ENCODE measurements around the gene RBMS3. TPM values are rescaled to one million over a fixed set of nuclear protein-coding genes. Genes with fewer than 3 reads are reported as not detected.
"Not testable (repeated sequence)": the region's sequence is repeated elsewhere in the genome, so short reads cannot be mapped to it uniquely, and the experiment has no call there.

RBMS3 gene
- total and polyA plus RNA-seq, 9 donors = 11.6 to 79.2 (median 63.1) TPM

GRCh38 chr3:29319798-29320197 is 38.9 kb downstream of the RBMS3 start:
- no peak for DNase-seq
- Histone ChIP-seq H3K27ac (peak overlapping the region in 1 of 2 donors; percentile 1), H3K36me3 (no peaks in the 10 kb centered on the region), H3K9me3 (no peaks in the 10 kb centered on the region), H3K4me1 (ENCODE audit: insufficient read depth) (peaks cover 4% of the 10 kb centered on the region), H3K27me3 (no peaks in the 10 kb centered on the region), H3K4me3 (no peak overlapping the region)
- 8 to 22% (median 12%) methylated on average over 2 of the region's 2 CpGs for WGBS, 3 donors
- intact Hi-C loops (cut with DNase I) = no loop called here
- no peak for TF ChIP-seq CTCF (IDR thresholded peaks at IDR 0.05)
- no peak for TF ChIP-seq POLR2A (IDR thresholded peaks at IDR 0.05)
- TF ChIP-seq EP300 (IDR thresholded peaks at IDR 0.05) = no peak

GRCh38 chr3:29322586-29322985 is 41.7 kb downstream of the RBMS3 start:
- no peak for DNase-seq
- Histone ChIP-seq H3K36me3 (no peaks in the 10 kb centered on the region), H3K9me3 (no peaks in the 10 kb centered on the region), H3K4me1 (ENCODE audit: insufficient read depth) (peaks cover 4% of the 10 kb centered on the region), H3K27me3 (no peaks in the 10 kb centered on the region), H3K4me3 (no peak overlapping the region), H3K27ac (no peak overlapping the region)
- TF ChIP-seq POLR2A (IDR thresholded peaks at IDR 0.05) = no peak
- TF ChIP-seq EP300 (IDR thresholded peaks at IDR 0.05) = no peak
- no peak for TF ChIP-seq CTCF (IDR thresholded peaks at IDR 0.05)
- intact Hi-C loops (cut with DNase I) = no loop called here
- WGBS, 3 donors = 91 to 96% (median 91%) methylated on average over 3 of the region's 3 CpGs

GRCh38 chr3:29324180-29324651 is 43.3 kb downstream of the RBMS3 start:
- DNase-seq = peak; percentile 41 to 62 (median 52)
- Histone ChIP-seq H3K4me1 (ENCODE audit: insufficient read depth) (peaks cover 1% of the 10 kb centered on the region), H3K4me3 (peak overlapping the region; percentile 9), H3K9me3 (no peaks in the 10 kb centered on the region), H3K36me3 (no peaks in the 10 kb centered on the region), H3K27me3 (no peaks in the 10 kb centered on the region), H3K27ac (peak overlapping the region in 1 of 2 donors; percentile 79)
- 26 to 49% (median 30%) methylated on average over 5 of the region's 5 CpGs for WGBS, 3 donors
- intact Hi-C loops (cut with DNase I) = no loop called here
- TF ChIP-seq CTCF (IDR thresholded peaks at IDR 0.05) (no peak), POLR2A (IDR thresholded peaks at IDR 0.05) (no peak), EP300 (IDR thresholded peaks at IDR 0.05) (no peak)

GRCh38 chr3:29326540-29326939 is 45.7 kb downstream of the RBMS3 start:
- DNase-seq; H3K9me3 ChIP-seq; H3K27me3 ChIP-seq; H3K4me1 ChIP-seq (ENCODE audit: insufficient read depth); H3K27ac ChIP-seq; intact Hi-C loops (cut with DNase I); H3K4me3 ChIP-seq; H3K36me3 ChIP-seq: not testable (repeated sequence)
- WGBS, 3 donors = 95 to 98% (median 97%) methylated on average over 10 of the region's 10 CpGs

- Histone ChIP-seq H3K4me1 (ENCODE audit: insufficient read depth) (peaks cover 11% of the 10 kb centered on the region), H3K27me3 (no peaks in the 10 kb centered on the region), H3K27ac (peak overlapping the region in 1 of 2 donors; percentile 24), H3K9me3 (no peaks in the 10 kb centered on the region), H3K4me3 (no peak overlapping the region), H3K36me3 (no peaks in the 10 kb centered on the region)
- DNase-seq = no peak
- intact Hi-C loops (cut with DNase I) = loop anchor here in 1 of 4 donors (5.0 kb wide), 1 partner anchor 48 kb away; the partner anchor contains the start of gene RBMS3
- no peak for TF ChIP-seq EP300 (IDR thresholded peaks at IDR 0.05)
- TF ChIP-seq POLR2A (IDR thresholded peaks at IDR 0.05) = no peak
- no peak for TF ChIP-seq CTCF (IDR thresholded peaks at IDR 0.05)
- 32 to 63% (median 34%) methylated on average over 4 of the region's 4 CpGs for WGBS, 3 donors
Observed at GRCh38 chr3:29329986-29330890, 49.4 kb downstream of the RBMS3 start.
